Suprapubic skin (tissue), 4 donors: Measurements from ENCODE around the gene ZCCHC24.

Source experiments
- CTCF ChIP-seq, 2 donors: fragments of 200-600 bp in 1 of 2; fragments of 450-650 bp in 1 of 2; sonication (generic) in 1 of 2; IDR thresholded peaks; one replicate each; pipeline ENCODE4 v1.5.1; 2016 to 2019; ENCODE audit warnings: antibody characterized with exemption in 2 of 2, mild to moderate bottlenecking in 1 of 2, moderate library complexity in 1 of 2
- EP300 ChIP-seq: sonication (generic); formaldehyde crosslinking; IDR thresholded peaks from one replicate; pipeline ENCODE4 v1.6.1; 2017; ENCODE audit warnings: antibody characterized with exemption
- POLR2A ChIP-seq, 2 donors: fragments of 450-650 bp; IDR thresholded peaks; one replicate each; pipeline ENCODE4 v1.6.1; 2017; ENCODE audit warnings: antibody characterized with exemption in 2 of 2, mild to moderate bottlenecking in 2 of 2, moderate library complexity in 2 of 2
- POLR2AphosphoS5 ChIP-seq, 3 donors: sonication (generic); formaldehyde crosslinking; IDR thresholded peaks; one replicate each; pipeline ENCODE4 v1.6.1; 2017; ENCODE audit warnings: antibody characterized with exemption in 3 of 3

- TF ChIP-seq EP300 (no peak), CTCF (IDR thresholded peaks at IDR 0.05) (no peak), POLR2A (IDR thresholded peaks at IDR 0.05) (no peak), POLR2AphosphoS5 (IDR thresholded peaks at IDR 0.05) (no peak)
These were observed 3.3 kb upstream of the ZCCHC24 start for GRCh38 chr10:79448732-79449049.
